ENCODE data around the gene CIITA. TPM values are rescaled to one million over a fixed set of nuclear protein-coding genes. Genes with fewer than 3 reads are reported as not detected.
A peak's percentile ranks its signal among the peaks of the same experiment; 100 is the strongest.

CIITA gene
- total and polyA plus RNA-seq, 10 of the 15 experiments (the other 5 are each of a cell fraction or from before 2014, with no cell fraction given) = 11.5 to 145 (median 49.7) TPM

DNA sequence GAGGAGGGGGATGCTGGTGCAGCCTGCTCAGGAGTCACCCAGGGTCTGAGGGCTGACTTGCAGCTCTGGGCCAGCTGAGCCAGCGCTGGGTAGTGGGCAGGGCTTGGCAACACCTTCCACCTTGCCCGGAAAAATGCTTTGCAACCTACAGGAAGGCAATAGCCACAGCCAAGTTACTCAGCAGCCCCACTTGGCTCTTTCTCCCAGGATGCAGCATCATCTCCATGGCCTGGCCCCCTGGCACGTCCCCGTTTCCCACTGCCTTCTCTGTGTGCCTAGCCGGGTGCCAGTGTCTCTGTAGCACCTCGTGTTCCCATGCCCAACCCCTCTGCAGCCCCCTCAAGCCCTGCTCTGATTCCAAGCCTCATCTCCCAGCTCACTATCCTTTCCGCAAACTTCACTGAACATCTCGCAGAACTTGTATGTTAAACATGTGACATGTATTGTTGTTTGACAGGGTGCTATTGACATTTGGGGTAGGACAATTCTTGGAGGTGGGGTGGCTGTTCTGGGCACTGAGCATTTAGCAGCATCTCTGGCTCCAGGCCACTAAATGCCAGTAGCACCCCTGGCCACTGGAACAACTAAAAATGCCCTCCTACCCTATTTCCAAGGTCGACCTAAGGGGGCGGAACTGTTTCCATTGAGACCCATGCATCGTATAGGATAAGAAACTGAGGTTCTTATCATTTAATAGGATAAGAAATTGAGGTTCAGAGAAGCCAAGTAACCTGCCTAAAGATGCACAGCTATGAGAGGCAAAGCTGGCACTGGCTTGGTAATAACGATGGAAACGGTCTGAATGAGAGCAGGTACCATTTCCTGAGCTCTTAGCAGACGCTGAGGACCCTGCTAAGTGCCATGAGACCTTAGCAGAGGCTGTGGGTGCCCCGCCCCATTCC is 53.1 kb downstream of the CIITA start (continued):
- TF ChIP-seq, protein P1, sequence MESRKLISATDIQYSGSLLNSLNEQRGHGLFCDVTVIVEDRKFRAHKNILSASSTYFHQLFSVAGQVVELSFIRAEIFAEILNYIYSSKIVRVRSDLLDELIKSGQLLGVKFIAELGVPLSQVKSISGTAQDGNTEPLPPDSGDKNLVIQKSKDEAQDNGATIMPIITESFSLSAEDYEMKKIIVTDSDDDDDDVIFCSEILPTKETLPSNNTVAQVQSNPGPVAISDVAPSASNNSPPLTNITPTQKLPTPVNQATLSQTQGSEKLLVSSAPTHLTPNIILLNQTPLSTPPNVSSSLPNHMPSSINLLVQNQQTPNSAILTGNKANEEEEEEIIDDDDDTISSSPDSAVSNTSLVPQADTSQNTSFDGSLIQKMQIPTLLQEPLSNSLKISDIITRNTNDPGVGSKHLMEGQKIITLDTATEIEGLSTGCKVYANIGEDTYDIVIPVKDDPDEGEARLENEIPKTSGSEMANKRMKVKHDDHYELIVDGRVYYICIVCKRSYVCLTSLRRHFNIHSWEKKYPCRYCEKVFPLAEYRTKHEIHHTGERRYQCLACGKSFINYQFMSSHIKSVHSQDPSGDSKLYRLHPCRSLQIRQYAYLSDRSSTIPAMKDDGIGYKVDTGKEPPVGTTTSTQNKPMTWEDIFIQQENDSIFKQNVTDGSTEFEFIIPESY (IDR thresholded peaks at IDR 0.05) = no peak
- TF ChIP-seq SMAD1 (IDR thresholded peaks at IDR 0.05; ENCODE audit: low read depth, partially characterized antibody) = no peak
- TF ChIP-seq CHD1 (IDR thresholded peaks at IDR 0.05; ENCODE audit: low read depth, low read length) = no peak
- peak; percentile 18; the same call in 1 of the 2 replicates for TF ChIP-seq POLR2AphosphoS5 (IDR thresholded peaks at IDR 0.05; ENCODE audit: low read length)
- TF ChIP-seq, protein P2, sequence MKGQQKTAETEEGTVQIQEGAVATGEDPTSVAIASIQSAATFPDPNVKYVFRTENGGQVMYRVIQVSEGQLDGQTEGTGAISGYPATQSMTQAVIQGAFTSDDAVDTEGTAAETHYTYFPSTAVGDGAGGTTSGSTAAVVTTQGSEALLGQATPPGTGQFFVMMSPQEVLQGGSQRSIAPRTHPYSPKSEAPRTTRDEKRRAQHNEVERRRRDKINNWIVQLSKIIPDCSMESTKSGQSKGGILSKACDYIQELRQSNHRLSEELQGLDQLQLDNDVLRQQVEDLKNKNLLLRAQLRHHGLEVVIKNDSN (IDR thresholded peaks at IDR 0.05; ENCODE audit: borderline replicate concordance, extremely low read length, insufficient read depth, low read depth, low read length) = no peak
- no peak for TF ChIP-seq YY1 (IDR thresholded peaks at IDR 0.05; ENCODE audit: low read depth, low read length)
- no peak for TF ChIP-seq BACH1 (IDR thresholded peaks at IDR 0.05; ENCODE audit: borderline replicate concordance)
- TF ChIP-seq ASH2L (IDR thresholded peaks at IDR 0.05; ENCODE audit: borderline replicate concordance, low read depth) = no peak
- no peak for TF ChIP-seq TAF1 (IDR thresholded peaks at IDR 0.05; ENCODE audit: borderline replicate concordance, low read depth, low read length)
- TF ChIP-seq CREB1 (IDR thresholded peaks at IDR 0.05; ENCODE audit: low read depth) = peak; percentile 6; the same call in 1 of the 2 replicates
- no peak for TF ChIP-seq FOXM1 (IDR thresholded peaks at IDR 0.05; ENCODE audit: low read depth, low read length)
- TF ChIP-seq, protein P3, sequence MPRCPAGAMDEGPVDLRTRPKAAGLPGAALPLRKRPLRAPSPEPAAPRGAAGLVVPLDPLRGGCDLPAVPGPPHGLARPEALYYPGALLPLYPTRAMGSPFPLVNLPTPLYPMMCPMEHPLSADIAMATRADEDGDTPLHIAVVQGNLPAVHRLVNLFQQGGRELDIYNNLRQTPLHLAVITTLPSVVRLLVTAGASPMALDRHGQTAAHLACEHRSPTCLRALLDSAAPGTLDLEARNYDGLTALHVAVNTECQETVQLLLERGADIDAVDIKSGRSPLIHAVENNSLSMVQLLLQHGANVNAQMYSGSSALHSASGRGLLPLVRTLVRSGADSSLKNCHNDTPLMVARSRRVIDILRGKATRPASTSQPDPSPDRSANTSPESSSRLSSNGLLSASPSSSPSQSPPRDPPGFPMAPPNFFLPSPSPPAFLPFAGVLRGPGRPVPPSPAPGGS (IDR thresholded peaks at IDR 0.05; ENCODE audit: borderline replicate concordance, insufficient read depth, low read depth, low read length, poor library complexity, severe bottlenecking) = peak; percentile 94
- TF ChIP-seq SMARCA5 (IDR thresholded peaks at IDR 0.05) = 0 out of 2 replicates have a peak, but pooled peaks have one; percentile 32
- peak; percentile 79 for TF ChIP-seq POLR2AphosphoS2 (IDR thresholded peaks at IDR 0.05; ENCODE audit: low read depth, low read length)
